Body of pancreas (tissue), 4 donors: ENCODE data around the gene DARS1.

Source experiments
- POLR2A ChIP-seq, 3 donors: fragments of 450-650 bp; IDR thresholded peaks; one replicate each; pipeline ENCODE4 v1.6.1; 2016; ENCODE audit warnings: antibody characterized with exemption in 3 of 3, mild to moderate bottlenecking in 2 of 3
- TF ChIP-seq, protein P1 (sequence below), 7 experiments: fragments of 450-650 bp in 4 of 7; fragments of 200-600 bp in 3 of 7; sonication (generic) in 3 of 7; IDR thresholded peaks; one replicate each; pipeline ENCODE4 v1.5.1; 2016 to 2019; ENCODE audit warnings: antibody characterized with exemption in 7 of 7

DNA sequence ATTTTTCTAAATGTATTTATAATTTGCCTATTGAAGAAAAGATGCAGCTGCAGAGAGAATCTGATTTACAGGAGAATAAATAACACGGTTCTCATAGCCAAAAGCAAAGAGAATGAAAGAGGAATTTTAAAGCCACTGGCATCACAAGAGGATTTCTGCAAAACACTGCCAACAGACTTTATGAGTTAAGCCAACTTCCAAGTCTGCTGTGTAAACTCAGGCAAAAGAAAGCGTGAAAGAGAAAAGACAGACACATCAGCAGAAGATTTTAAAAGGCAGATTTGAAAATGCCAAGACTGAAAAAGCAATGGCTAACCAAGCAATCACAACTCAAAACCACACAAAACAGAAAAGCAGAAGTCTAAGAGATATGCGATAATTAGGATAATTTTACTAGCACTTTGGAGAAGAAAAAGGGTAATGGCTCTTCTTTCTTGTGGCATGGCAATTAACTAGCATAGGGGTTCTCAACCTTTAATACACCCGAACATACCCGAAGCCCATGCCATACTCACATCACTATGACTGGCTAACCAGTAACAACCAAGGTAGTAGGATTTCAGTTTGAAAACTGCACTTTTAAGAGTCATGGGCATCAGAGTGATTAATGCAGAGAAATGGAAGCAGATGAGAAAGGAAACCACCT, 4.9 kb downstream of the DARS1 start:
- TF ChIP-seq, protein P1, sequence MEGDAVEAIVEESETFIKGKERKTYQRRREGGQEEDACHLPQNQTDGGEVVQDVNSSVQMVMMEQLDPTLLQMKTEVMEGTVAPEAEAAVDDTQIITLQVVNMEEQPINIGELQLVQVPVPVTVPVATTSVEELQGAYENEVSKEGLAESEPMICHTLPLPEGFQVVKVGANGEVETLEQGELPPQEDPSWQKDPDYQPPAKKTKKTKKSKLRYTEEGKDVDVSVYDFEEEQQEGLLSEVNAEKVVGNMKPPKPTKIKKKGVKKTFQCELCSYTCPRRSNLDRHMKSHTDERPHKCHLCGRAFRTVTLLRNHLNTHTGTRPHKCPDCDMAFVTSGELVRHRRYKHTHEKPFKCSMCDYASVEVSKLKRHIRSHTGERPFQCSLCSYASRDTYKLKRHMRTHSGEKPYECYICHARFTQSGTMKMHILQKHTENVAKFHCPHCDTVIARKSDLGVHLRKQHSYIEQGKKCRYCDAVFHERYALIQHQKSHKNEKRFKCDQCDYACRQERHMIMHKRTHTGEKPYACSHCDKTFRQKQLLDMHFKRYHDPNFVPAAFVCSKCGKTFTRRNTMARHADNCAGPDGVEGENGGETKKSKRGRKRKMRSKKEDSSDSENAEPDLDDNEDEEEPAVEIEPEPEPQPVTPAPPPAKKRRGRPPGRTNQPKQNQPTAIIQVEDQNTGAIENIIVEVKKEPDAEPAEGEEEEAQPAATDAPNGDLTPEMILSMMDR (IDR thresholded peaks at IDR 0.05): no peak
- TF ChIP-seq POLR2A (IDR thresholded peaks at IDR 0.05): no peak
